Endothelial cell of umbilical vein (primary cell): ENCODE measurements around the gene ARHGEF12.

Source experiments
- CTCF ChIP-seq, 2 donors: IDR thresholded peaks; 1 replicate in 1 of 2; 2 replicates in 1 of 2; pipeline ENCODE4 v1.5.1; 2011; ENCODE audit warnings: low read length in 2 of 2, mild to moderate bottlenecking in 2 of 2, moderate library complexity in 2 of 2, control low read depth in 1 of 2, inconsistent platforms in 1 of 2, low read depth in 1 of 2; ENCODE audit not compliant: insufficient read depth in 1 of 2; ENCODE audit errors: extremely low read depth in 1 of 2
- POLR2A ChIP-seq: IDR thresholded peaks from 2 replicates; pipeline ENCODE4 v1.6.1; 2012; ENCODE audit warnings: low read depth, mild to moderate bottlenecking, control low read depth, low read length
- POLR2AphosphoS5 ChIP-seq: IDR thresholded peaks from 2 replicates; pipeline ENCODE4 v1.6.1; 2012; ENCODE audit warnings: low read depth, mild to moderate bottlenecking, control low read depth, low read length, moderate library complexity; ENCODE audit not compliant: insufficient read depth

- TF ChIP-seq CTCF (IDR thresholded peaks at IDR 0.05; ENCODE audit: extremely low read depth in 1 of 2, insufficient read depth in 1 of 2, low read depth in 1 of 2, low read length in 2 of 2) (no peak), POLR2A (no peak), POLR2AphosphoS5 (no peak)
Observed at GRCh38 chr11:120330045-120330444, 6.2 kb upstream of the ARHGEF12 start.
